HK-2 (cell line): ENCODE measurements around the gene HNF1B.
"Not testable (repeated sequence)": the region's sequence is repeated elsewhere in the genome, so short reads cannot be mapped to it uniquely, and the experiment has no call there.

Experiments used
- DNase-seq: peaks from one replicate; pipeline ENCODE4 v3.0.0-alpha.2; 2018; ENCODE audit not compliant: unreplicated experiment

HNF1B gene

DNA sequence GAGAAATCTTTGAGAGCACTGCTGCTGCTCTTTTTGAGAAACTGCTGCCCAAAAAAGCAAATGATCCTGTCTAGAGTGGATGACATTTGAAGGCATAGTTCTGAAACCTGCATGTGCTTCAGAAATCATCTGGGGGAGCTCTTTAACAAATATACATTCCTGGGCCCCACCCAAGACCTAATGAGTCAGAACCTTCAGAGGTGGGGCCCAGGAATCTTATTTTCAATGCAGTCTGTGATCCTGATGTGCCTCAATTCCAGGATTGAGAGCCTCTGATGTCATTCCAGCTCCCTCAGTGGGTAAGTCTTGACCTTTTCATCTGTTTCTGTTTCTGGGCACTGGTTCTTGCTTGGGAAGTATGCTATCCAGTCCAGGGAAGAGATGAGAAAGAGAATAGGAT, 42.3 kb downstream of the HNF1B start:
- DNase-seq = peak; percentile 13

DNA sequence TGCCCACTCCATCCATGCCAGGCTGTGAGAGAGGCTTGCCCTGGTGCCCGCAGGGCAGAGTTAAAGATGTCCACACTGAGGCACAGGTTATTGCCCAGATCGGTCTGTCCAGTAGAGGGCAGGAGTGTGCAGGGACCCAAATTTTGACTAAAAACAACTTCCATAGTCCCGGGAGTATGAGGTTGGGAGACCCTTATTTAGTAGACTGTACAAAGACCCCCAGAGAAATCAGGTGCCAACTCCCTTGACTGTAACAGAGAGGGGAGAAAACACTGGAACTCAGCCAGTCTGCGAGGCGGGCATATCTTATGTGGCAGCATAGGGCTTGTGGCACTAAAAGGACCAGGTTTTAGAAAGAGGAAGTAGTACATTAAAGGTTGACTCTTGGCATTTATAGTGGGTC, 43.4 kb downstream of the HNF1B start:
- DNase-seq = peak; percentile 14

DNA sequence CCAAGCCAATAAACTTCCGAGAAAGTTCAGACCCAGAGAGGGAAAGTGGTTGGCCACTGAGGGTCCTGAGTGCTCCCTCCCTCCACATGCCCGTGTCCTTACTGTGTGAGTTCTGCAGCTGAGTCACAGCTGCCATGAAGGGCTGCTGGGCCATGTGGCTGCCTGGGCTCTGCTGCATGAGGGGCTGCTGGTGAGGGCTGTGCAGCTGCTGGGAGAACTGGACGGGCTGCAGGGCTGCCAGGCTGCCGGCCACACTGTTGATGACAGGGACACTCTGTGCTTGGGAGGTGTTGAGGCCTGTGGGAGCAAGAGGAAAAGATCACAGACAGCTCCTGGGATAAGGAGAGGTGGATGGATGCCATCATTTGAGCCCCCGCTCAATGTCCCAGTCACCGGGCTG, 44.0 kb downstream of the HNF1B start:
- peak; percentile 10 for DNase-seq

DNA sequence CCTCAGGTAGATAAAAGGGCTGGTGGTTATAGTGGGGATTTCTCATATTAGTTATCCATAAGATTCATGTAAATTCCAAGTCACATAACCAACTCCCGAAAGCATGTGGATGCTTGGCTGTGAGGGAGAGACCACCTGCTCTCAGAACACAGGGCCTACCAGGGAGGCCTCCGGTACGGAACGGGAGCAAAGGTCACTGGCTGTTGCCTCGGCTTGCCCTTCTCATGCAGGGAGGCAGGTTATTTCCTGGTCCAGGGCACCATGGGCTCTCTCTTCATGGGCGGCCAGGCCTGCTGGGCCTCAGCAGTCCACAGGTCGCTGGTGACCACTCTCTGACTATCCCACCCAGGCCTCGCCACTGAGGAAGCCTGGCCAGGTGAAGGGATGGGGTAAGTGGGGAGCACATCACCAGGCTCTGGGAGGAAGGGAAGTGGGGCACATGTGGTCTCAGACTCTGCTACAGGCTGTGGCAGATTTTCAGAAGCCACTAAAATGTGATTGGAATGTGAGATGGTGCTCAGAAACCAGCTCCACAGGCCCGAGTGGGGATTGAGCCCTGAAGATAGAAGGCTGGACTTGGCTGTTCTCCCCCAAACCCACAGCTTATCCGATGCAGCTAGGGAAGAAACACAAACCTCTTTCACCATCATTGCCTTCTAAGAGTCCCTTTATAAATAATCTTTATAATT, 45.4 kb downstream of the HNF1B start:
- no peak for DNase-seq

DNA sequence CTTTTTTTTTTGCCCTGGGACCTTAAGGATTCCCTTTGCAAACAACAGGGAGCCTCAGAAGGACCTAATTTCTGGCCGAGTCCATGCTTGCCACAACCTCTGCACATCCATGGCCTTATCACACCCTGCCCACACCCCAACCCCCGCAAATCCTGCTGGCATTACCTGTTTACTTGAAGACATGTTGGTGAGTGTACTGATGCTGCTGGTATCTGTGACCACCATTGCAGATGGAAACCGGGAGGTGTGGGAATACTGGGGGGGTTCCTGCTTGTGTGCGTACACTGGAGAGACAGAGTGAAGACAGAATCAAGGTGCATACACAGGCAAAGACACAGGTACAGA, 46.0 kb downstream of the HNF1B start:
- DNase-seq = no peak

DNA sequence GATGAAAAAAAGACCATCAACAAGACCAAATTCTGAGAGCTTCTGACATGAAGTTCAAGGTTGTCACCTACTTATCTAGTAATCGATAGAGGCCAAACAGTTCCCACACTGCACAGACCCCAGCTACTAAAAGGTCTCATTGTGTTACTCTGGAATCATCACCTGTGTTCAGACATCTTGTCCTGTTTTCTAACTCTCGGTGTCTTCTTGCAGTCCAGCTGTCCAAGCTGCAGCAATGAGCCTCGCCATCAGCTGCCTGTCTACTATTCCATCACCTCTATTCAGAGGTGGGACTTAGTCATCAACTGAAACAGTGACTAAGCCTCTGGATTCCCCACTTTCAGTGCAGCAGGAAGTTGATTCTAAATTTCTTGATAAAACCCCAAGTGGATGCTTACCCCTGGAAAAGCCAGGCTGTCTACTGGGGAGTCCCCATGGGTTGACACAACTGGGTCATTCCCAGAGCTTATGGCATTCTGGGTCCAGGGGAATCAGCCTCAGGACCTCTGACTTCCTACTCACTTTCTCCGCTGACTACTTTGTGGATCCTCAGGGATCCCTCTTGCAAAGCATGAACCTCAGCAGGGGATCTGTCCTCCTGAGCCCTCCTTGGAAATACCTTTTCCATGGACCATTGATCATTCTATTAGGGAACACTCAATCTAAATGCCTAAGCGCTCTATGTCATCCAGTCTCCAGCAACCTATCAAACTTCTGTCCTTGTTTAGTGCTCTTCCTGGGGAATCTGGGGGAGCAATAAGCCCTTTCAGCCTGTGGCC, 46.5 kb downstream of the HNF1B start:
- DNase-seq = no peak

DNA sequence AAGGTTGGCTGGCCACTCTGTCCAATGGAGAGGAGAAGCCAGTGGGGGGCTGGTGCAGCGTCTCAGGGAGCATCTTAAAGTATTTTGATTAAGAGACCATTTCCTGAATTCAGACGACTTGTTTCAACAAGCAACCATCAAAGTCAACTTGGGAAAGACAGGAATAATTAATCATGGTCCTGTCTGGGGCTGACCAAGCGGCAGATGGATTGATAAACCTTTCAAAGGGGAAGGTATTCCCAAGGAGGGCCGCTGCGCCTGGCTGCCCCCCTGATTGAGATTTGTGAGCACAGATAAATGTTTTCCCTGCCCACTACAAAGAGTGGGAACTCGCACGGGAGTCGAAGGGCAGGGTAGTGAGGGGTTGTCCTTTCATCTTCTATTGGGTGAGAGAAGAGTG, 47.5 kb downstream of the HNF1B start:
- DNase-seq = no peak

DNA sequence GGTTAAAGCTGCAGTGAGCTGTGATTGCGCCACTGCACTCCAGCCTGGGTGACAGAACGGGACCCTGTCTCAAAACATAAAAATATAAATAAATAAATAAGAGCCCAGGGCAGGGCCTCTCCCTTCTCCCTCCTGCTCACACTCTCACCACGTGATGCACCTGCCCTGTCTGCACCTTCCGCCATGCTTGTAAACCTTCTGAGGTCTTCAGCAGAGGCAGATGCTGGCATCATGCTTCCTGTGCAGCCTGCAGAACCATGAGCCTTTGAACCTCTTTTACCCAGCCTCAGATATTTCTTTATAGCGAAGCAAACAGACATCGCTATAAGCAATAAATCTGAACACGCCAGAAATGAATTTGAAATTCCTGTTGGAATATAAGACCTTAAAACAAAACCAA, 48.5 kb downstream of the HNF1B start:
- no peak for DNase-seq

DNA sequence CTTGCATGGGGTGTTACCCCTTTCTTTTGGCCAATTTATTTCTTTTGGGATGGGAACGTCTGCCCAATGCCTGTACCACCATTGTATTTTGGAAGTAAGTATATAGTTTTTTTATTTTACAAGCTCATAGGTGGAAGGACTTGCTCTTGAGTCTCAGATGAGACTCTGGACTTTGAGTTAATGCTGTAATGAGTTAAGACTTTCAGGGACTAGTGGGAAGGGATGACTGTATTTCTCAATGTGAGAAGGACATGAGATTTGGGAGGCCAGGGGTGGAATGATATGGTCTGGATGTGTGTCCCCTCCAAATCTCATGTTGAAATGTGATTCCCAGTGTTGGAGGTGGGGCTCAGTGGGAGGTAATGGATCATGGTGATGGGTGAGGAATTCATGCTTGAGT, 49.1 kb downstream of the HNF1B start:
- no peak for DNase-seq

DNA sequence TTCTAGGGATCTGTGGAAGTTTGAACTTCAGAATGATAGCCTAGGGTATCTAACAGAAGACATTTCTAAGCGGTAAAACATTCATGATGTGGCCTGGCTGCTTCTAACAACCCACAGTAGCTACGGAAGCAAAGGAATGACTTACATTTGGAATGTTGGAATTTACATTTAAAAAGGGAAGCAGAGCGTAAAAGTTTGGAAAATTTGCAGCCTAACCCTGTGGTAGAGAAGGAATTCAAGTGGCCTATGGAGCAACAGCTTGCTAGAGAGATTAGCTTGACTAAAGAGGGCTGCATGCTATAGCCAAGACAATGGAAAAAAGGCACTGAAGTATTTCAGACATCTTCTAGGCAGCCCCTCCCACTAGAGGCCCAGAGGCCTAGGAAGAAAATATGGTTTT, 50.1 kb downstream of the HNF1B start:
- no peak for DNase-seq

DNA sequence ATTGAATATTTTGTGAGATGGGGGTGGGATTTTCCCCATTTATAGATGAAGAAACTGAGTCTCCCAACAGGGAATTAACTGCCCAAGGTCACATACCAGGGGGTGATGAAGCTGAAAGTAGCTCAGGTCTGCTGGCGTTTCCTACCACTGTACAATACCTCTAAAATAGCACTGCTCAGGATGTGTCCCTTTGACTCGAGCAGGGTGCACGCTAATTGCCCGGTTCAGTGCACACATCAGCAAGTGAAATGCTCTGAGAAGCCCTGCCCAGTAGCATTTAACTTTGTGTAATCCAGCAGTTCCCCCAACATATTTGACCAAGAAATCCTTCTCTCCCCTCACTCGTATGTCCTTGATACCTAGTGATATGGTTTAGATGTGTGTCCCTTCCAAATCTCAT, 51.5 kb downstream of the HNF1B start:
- no peak for DNase-seq

DNA sequence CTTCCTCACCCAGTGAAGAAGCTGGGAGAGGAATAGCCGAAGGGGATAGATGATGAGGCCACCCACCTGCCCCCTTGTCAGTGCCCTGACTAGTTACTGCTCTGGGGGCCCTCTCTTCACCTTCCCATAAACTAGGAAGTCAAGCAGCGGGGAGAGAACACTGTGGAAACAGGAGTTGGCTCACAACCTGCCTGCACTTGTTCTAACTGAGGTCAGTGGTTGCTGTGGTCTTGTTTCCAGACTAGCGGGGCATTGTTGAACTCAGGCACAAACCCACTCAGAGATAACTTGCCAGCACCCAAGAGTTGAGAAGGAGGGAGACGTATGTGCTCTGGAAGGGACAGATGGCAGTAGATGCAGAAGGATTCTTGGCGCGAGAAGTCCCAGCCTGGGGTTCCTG, 53.1 kb downstream of the HNF1B start:
- DNase-seq = no peak

DNA sequence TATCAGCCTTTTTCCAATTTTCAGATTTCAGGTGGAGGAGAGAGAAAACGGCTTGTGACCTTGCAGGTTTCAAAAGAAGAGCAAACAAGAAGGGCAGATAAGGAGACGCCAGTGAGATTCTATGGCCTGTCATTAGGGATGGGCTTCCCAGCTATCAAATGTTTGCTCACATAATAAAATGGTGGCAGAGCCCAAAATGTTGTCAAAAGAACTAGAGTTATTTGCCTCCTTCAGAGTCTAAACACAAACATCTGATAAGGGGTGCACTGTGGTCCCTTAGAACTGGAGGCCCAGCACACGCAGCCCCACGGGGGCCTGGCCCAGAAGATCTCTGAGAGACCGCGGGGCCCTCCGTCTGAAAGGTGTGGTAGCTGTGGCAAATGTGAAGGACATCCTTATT, 55.5 kb downstream of the HNF1B start:
- no peak for DNase-seq

DNA sequence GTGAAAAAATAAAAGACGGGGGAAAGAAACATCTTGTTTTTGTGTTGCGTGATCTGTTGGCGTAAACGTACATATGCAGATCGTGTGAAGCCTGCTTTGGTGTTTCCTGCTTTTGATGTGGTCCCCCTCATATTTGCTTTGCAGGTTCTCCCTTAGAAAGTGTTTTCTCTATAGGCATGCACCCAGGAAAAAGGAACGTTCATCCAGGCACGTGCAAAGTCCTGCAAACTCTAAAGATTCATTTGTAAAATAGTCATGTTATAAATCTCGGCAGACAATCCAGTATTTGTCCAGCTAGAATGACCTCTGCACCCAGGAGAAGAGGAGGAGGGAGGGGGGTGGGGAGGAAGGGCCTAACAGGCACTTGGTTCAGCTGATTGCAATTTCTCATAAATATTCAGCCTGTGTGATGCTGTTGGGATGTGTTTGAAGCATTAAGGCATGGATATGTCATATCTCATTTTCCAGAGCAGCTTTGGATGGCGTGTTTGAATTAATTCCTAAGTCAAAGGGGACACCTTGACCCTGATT, 61.3 kb downstream of the HNF1B start:
- no peak for DNase-seq

DNA sequence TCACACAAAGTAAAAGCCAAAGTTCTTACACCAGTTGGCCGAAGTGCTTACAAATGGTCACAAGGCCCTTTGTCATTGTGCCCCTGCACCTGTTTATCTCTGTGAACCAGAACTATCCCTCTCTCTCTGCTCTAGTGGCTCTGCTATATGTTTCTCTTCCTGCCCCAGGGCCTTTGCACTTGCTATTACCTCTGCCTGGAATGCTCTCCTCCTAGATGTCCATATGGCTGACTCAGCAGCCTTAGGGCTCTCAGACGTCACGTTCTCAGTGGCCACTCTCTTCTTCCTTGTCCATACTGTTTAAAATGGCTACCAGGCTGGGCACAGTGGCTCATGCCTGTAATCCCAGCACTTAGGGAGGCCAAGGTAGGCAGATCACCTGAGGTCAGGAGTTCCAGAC, 62.9 kb downstream of the HNF1B start:
- DNase-seq = no peak

DNA sequence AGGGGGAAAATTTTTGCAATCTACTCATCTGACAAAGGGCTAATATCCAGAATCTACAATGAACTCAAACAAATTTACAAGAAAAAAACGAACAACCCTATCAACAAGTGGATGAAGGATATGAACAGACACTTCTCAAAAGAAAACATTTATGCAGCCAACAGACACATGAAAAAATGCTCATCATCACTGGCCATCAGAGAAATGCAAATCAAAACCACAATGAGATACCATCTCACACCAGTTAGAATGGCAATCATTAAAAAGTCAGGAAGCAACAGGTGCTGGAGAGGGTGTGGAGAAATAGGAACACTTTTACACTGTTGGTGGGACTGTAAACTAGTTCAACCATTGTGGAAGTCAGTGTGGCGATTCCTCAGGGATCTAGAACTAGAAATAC, 64.9 kb downstream of the HNF1B start:
- not testable (repeated sequence) for DNase-seq

DNA sequence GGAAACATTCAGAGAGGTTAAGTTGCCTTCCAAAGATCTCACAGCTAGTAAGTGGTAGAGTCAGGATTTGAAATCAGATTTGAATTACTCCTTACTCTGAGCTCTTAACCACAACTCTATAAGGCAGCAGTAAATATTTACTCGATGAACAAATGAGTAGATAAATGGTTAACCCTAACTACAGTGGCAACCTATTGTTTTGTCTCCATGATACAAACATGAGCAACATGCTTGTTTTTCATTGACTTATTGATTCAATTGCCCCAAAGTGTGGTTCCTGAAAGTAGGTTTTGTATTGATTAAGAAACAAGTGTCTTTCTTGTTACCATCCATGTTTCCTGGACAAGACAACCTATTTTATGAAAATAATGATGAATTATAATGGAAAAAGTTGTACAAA, 66.8 kb downstream of the HNF1B start:
- DNase-seq = no peak

DNA sequence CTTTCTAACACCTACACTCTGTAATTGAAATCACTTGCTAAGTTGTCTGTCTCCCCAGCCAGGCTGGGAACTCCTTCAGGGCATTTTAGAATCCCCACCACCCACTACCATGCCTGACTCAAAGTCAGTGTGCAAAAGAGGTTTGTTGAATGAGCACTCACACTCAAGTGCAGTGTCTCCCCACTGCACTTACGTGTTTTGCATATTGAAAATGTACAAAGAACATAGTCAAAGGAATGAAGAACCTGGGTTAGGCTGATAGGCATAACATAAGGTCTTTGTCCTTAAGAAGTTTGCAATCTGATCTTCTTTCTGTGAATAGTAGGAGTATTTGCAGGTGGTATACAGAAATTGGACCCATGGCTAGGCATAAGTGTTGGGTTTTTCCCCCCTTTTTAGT, 67.8 kb downstream of the HNF1B start:
- no peak for DNase-seq

DNA sequence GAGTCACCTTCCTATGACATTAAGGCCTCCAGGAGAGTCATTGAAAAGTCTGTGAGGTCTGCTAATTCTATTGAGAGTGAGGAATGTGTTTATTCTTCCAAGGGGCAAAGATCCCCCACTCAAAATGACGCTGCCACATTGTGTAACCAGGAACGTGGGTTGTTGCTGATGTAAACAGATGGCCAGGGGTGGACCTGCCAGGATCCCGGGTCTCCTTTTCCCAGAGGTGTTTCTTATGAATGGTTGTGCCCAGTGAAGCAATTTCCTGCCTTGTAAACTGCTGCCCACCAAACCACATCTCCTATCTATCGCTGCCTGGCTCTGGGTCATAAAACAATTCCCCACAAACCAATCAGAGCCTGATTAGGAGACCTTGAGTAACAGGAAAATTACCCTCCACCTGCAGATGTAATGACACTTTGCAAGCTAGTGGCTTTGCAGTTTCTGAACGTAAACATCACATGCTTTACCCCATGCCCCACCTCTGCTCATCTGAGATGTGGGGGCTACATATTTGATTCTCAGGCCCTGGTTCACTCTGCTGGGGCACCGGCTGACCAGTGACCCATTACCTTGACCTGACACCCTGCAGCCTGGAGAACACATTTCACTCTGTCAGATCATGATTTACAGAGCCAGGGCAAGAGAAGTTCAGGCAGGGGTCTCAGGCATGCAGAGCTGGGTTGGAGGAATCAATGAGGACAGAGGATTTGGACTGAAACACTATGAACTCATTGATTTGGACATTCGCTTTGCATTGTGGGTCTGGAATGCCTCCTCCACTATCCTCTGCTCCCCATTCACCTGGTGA, 68.5 kb downstream of the HNF1B start:
- DNase-seq = no peak

DNA sequence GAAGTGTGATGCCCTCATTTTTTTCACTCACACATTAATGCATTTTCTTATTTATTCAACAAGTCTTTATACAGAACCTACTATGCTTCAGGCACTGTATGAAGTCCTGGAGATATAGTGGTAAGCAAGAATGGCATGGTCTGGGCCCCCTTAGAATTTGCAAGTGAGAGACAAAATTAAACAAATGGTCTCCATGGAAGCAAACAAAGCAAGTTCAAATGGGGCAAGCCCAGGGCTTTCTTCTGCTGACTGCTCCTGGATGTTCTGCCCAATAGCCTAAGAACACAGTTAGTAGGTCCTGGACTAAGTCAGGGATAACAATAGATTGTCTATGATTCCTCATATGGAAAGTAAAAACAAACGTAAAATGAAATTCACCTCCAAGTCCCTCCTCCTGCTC, 70.3 kb downstream of the HNF1B start:
- no peak for DNase-seq

DNA sequence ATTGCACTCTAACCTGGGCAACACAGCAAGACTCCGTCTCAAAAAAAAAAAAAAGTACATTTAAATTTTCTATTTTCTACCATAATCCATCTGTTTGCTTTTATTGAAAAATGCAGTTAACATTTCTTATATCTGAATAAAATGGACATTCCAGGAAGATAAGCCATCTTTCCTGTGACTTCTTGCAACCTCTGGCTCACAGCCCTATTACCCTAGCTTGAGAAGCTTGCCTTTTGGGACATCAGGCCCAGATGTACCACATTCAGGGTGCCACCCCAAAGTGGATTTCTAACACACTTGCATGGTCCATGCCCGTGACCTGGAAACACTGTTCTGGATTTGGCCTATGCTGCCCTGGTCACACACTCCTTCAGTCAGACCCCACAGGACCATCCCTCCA, 71.5 kb downstream of the HNF1B start:
- no peak for DNase-seq

DNA sequence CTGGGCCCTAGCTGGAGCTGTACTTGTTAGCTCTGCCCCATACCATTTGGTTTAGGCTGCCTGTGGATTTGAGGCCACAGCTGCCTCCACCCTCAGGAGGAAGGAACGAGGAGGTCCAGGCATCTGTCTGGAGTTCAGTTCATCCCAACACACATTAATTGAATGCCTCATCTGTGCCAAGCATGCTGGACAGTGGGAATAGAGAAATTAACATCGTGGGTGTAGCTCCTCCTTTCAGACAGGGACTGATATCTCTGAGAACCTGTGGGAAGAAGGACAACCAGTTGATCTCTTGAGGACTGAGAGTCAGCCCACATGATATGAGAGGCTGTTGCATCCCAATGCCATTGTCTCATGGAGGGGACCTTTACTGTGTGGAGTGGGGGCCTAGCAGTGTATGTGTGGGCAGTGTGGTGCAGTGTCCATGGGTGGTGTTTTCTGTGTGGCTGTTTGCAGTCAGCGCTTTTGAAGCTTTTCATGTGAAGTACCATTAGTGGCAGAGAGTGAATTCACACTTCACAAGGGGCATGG, 72.2 kb downstream of the HNF1B start:
- DNase-seq = no peak
